HG03571 (cell line): ENCODE data around the gene PRKD2.

Source experiments
- ATAC-seq: cut with Tn5 transposase; IDR thresholded peaks from one replicate; pipeline ENCODE4 v1.9.1; 2021; ENCODE audit not compliant: unreplicated experiment

The PRKD2 gene

DNA sequence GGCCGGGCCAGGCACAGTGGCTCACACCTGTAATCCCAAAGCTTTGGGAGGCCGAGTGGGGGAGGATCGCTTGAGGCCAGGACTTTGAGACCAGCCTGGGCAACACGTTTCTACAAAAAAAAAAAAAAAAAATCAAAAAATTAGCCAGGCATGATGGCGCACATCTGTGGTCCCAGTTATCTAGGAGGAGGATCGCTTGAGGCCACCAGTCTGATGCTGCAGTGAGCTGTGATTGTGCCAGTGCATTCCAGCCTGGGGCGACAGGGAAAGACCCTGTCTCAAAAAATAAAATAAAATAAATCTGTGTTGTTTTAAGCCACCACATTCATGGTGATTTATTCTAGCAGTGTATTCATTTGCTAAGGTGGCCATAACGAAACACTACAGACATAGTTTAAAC, 51.8 kb downstream of the PRKD2 start:
- no peak for ATAC-seq

DNA sequence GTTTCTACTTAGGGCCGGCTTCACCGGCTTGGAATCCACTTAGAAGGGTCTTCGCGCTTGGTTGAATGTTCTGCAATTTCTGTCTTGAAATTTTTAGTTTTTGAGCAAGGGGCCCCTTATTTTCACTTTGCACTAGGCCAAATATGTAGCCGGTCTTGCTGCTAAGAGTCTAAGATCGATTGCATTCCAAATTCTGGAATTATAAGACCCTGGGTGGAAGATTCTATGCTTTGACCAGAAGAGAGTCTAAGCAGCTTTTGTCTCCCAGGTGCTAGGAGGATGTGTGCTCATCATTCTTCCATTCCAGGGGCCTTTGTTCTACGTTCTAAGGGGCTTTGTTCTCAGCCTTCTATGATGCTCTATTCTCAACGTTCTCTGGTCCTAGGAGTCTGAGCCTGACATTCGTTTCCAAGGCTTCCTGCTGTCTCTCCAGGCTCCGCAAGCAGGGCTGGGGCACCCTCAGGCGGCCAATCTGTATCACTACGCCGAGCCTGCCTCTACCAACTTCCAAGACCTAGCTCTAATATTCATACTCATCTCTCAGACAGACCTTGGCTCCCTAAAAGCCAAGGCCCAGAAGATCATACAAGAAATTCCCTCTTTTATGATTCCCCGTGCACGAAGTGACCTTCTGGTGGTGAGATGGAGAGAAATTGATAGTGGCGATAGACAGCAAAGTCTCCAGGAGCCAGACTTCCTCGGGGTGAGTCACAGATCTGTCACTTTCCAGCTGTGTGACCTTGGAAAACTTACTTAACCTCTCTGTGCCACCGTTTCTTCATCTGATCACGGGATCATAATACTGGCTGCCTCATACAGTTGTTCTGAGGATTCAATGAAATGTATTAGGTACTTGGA, 55.0 kb downstream of the PRKD2 start:
- ATAC-seq, result no peak

DNA sequence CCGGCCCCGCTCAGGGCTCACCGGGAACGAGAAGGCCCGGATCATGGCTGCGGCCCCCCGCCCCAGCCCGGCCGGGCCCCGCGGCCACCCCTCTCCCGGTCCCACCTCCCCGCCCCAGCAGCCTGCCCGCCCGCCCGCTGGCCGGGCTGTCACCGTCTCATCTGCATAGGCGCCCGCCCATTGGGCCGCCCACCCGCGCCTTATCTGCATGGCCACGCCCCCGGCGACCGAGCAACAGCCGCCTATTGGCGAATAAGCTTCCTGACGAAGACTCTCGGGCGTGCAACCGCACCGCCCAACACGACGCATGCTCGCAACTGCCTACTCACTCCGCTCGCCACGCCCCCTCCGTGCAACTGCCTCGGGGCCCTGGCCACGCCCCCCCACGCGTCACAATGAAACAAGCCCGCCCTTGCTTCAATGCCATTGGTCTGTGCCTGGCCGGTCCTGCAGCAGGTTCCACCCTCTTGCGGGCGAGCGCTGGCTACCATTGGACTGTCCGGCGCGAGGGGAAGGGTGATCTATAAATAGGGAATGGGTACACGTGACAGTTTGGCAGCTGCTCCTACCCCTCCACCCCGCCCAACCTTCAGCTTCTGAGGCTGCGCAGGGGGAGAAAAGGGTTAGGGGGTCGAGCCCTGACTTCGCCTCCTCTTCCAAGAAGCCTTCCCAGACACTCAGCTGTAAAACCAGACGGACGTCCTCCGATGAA, 55.7 kb downstream of the PRKD2 start, which contains the start of gene DACT3:
TSS of gene DACT3 (minus strand) at position 163 of the 712 bp plus-strand sequence. CDS start at position 45, 118 bp downstream.
- ATAC-seq, result peak; percentile 86

DNA sequence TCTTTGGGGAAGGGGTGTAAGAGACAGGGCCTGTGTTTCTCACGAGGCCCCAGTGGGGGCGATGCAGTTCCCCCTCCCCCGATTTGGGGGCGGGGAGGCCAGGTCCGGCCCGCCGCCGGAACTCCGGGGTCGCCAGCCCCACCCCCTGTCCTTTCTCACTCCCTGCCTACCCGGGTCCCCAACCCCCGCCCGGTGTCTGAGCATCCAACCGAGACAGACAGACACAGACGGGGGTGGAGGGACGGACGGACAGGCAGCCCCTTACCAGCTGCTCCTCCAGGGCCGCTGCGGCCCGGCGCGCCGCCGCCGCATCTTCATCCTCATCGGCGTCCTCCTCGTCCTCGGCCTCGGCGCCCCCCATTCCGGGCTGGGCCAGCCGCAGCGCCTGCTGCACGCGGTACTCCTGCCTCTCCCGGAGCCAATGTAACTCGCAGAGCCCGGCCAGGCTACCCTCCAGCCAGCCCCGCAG, 56.3 kb downstream of the PRKD2 start:
- no peak for ATAC-seq

DNA sequence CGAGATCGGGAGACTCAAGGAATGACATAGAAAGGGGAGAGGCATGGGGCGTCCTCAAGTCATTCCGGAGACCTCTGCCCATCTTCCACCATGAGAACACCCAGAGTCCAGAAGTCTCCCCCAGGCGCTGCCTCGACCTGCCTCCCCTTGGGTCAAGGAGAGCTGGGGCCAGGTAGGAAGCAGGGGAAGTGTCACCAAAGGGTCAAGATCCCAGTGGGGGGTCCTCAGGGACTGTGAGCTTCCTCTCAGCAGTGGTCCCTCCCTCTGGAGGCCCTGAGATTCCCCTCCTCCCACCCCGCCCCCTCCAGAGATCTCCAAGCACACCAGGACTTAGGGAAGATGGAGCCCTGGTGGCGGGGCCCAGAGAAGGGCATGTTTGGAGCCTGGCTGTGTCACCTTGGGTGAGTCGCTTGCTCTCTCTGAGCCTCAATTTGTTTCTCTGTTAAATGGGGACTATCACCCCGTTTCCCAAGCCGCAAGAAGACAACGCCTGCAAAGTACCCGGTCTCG, 56.9 kb downstream of the PRKD2 start:
- no peak for ATAC-seq

DNA sequence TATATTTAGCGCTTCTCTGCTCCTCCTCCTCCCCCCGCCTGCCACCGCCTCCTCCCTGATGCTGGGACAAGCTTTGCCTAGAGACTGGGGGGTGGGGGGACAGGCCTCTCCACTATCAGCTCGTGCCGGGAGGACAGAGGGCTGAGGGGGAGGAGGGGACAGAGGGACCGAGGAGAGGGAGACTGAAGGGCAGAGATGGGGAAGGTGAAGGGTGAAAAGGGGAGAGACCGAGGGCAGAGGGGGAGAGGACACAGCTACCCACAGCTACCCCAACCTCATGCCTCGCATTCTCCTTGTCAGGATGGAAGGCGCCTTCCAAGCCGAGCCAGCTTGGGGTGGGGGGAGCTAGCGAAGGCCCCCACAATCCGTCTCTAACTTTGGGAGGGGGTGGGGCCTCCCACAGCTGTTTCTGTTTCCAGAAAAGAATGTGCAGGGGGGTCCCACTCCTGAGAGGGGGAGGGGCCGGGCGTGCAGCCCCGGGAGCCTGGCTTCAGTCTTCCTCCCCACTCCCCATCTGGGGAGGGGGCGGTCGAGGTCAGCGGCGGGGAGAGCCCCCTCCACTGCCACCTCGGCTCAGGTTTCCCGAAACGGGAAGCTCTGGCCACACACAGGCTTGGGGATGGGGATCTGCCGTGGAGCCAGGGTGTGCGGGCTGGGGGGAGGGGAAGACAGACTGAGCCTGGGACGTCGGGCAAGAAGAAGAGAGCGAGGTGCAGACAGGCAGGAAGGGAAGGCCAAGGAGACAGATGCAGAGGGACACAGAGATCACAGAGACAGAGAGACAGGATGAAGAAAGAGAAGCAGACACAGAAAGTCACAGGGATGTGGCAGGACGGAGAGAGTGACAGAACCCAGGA, 57.5 kb downstream of the PRKD2 start:
- no peak for ATAC-seq

DNA sequence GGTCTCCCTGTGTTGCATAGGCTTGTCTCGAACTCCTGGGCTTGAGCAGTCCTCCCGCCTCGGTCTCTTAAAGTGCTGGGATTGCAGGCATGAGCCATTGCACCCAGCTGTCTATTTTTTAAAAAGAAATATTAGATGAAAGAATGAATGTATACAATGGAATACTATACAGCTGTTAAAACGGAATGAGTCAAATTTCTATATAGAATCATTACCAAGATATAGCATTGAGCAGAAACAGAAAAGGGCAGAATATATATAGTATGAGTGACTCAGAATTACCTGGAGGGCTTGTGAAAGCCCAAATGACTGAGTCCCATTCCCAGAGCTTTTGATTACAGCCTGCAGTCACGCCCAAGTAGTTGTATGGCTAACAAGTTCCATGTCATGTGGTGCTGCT, 60.4 kb downstream of the PRKD2 start:
- ATAC-seq, result no peak

DNA sequence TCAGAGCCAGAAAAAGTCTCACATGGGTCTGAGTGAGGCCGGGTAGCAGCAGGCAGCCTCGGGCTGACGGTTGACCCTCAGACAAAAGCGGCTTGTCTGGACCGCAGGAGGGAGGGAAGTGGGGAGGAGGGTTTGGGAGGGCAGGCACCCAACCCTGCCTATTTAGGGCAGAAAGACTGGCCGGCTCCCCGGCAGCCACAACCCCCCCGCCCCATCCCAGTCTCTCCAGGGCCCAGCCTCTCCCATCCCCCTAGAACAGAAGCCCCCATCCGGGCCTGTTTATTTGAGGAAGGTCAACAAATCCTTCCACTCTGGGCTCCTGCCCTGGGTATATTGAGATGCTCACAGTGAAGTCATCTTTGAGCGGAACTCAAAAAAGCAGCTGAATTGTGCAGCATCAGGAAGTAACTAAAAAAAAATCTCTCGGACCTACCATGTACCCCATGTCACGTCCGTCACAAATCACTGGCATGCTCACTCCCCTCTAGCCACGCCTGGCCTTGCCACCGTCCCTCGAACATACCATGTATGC, 62.2 kb downstream of the PRKD2 start:
- no peak for ATAC-seq

DNA sequence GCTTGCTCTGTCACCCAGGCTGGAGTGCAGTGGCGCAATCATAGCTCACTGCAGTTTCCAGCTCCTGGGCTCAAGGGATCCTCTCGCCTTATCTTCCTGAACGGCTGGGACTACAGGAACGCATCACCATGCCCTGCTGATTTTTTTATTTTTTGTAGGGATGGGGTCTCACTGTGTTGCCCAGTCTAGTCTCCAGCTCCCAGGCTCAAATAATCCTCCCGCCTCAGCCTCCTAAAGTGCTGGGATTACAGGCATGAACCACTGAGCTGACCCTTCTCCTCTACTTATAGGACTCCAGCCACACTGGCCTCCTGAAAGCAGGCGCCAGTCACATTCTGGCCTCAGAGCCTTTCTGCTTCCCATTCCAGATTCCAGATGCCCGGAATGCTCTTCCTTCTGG, 66.5 kb downstream of the PRKD2 start:
- ATAC-seq, result no peak

DNA sequence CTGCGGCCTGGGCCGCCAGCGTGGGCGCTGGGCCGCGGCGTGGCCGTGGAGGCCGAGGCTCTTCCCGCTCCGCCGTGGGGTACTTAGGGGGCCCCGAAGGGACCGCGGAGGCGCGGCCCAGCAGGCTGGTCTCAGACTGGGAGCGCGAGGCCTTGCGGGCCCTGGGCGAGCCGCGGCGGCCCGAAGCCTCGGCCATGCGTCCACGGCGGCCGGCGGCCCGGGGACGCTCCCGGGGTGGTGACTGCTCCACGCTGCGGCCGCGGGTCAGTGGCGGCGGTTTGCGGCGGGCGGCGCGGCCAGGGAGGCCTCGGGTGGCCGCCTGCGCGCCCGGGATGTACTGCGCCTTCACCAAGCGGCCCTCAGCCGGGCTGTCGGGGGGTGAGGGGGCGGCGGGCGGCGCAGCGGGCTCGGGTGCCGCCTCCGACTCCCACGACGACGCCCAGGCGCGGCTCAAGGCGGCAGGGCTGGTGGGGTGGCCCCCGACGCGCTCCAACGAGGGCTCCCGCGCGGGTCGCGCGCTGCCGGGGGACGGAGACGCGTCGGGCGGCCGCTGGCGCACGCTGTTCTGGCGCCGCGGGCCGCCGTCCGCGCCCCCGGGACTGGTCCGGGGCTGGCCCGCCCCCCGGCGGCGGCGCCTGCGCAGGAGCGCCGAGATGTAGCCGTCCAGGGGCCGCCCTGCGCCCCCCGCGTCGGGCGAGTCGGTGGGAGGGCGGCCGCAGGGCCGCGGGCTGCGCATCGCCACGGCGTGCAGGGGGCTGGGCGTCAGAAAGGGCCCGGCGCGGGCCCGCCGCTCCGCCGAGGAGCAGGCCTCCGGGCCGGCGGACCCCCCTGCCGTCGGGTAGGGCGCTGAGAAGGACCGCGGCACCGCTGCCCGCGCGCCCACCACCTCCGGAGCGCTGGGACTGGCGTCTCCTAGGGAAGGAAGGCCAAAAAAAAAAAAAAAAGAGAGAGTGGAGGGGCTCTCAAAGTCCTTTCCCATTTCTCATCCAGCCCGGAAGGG, 67.7 kb downstream of the PRKD2 start:
- no peak for ATAC-seq

DNA sequence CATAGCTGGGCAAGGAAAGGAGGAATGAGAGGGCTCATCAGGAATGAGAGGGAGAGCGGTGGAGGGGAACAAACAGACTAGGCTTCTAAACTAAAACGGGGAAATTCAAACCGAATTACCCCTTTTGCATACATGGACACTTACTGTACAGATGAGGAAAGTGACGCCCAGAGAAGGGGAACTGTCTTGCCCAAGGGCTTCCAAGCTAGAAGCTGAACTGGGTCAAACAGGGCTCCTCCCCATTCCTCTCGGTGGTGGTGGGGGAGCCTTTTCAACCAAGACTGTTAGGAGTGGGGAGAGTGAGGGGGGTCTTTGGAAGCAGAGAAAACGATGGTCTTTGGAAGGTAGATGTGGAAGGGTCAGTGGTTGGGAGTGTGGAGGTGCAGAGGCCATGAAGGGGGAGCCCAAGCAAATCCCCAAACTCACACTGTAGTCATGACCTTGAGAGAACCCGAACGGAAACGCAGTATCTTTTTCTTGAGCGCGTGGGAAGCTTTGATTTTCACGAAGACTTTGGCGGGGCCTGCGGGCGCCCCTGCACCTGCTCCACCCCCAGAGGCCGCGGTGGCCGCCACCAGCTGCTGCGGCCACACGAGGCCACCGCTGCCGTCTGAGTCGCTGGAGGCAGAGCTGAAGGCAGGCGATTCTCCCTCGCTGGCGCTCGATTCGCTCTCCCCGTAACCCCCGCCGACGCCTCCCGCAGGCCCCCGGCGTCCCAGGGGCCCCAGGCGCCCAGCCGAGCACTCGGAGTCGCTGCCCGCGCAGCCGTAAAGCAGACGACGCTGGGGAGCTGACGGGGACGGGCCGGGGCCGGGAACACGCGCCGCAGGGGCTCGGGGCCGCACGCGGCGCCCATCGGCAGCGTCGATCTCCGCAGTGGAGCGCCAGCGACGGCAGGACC, 68.6 kb downstream of the PRKD2 start:
- ATAC-seq, result no peak

DNA sequence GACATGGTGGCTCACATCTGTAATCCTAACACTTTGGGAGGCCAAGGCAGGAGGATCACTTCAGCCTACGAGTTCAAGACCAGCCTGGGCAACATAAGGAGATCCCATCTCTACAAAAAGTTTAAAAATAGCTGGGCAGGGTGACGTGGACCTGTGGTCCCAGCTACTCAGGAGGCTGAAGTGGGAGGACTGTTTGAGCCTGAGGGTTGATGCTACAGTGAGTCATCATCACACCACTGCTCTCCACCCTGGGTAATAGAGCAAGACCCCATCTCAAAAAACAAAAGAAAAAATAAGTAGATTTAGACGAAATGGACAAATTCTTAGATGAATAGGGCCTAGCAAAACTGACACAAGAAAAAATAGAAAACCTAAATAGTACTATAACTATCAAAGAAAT, 70.5 kb downstream of the PRKD2 start:
- no peak for ATAC-seq

DNA sequence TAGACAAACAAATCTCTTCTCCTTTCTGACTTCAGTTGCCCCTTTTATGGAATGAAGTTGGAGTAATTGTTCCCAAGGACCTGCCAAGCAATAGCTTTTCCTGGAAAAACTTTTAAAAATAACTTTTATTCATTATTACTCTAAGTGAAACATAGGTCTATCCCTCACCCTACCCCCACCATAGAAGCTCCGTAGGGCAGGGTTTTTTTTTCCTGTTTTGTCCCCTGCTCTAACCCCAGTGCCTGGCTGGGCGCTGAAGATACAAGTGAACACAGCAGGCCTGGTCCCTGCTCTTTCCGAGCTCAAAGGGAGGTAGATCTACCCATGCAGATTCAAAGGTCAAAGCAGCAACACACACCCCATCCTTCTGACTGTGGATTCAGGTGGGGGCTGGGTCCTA, 72.2 kb downstream of the PRKD2 start:
- no peak for ATAC-seq

DNA sequence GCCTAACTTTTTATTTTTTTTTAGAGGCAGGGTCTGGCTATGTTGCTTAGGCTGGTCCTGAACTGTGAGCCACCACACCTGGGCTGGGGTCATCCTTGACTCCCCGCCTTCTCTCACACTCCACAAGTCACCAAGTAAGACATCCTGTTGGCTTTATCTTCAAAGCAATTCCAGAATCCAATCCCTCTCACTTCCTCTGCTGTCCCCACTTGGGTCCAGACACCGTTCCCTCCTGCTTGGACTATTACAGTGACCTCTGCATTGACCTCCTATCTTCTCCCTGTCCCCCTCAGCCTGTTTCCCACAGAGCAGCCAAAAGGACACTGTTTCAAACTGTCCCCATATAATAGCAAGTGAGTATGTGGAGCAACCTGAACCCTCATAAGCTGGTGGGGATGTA, 76.3 kb downstream of the PRKD2 start:
- ATAC-seq, result no peak

DNA sequence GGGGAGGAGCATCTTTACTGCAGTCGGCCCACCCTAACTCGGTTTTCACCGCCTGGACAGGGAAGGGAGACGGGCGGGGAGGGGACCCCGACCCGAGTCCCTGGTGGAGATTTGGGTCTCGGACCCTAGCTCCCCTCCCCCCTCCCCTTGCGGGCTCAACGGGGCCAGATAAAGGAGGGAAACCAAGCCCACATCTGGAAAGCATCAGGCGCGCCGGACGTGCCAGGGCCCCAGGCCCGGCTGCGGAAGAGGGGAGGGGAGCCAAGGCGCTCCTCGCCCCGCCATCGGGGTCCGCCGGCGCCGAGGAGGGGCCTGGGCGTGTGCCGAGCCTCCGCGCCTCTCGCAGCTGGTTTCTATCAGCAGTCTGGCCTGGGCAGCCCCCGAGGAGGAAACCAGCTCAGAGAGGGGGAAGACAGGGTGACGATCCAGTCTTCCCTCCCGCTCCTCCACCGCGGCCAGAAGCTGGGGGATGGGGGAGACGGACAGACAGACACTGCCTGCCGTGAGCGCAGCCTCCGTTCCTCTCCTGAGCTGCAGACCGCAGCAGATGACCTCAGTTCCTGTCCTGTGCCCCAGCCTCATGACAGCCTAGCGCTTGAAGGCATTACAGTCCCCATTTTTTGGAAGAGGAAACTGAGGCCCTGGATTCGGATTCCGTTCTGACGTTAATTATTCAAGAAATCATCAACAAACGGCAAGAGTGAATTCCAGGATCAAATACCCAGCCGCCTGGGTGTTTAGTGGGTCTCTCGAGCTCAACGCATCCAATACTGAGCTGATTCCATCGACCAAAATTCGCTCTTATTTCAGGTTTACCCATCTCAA, 77.3 kb downstream of the PRKD2 start:
- ATAC-seq, result no peak

DNA sequence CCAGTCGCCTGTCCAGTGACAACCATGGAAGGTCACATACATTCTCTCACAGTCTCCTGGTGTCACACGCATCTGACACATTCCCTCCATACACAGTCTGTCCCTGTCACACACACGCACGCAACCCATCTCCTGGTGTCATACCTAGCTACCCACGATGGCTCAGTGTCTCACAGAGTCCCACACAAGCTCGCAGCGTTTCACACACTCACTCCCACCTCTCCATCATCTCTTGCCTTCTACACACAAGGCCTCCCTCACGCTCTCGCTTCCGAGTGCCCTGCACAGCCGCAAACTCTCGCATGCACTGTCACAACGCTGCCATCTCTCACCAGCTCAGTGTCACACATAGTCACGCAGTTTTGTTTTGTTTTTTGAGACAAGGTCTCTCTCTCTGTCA, 79.7 kb downstream of the PRKD2 start:
- ATAC-seq, result no peak

DNA sequence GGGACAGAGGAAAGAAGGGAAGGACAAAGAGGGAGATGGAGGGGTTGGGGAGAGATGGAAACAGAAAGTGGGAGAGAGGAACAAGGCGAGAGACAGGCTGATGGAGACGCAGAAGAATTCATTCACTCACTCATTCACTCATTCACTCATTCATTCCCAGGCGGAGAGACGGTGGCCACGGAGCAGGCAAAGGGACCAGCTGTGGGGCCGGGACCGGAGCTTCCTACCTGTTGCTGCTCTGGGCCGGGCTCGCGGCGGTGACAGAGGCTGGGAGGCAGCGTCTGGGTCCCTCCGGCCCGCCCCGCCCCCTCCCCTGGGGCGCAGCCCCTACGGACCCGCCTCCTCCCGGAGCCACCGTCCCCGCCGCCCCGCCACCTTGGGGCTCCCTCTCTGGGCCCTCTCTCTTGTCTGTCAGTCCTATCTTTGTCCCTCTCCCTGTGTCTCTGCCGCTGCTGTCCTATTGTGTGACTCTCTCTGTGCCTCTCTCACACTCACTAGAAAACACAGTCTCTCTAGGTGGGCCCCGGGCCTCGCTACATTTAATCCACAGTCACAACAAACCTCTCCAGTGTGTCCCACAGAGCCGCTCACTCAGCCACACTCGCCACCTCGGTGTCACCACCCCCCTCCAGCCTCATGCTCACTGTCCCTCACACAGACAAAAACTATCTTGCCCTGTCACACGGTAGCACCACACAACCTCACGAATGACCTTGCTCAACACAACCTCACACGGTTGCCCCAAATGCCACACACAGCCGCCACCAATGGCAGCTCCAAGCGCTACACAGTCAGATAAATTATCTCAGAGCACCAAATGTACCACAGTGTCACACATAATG, 80.8 kb downstream of the PRKD2 start, which contains the start of gene GNG8:
TSS of gene GNG8 (minus strand) at position 283 of the 842 bp plus-strand sequence. CDS start 1,520 bp downstream, outside the sequence.
- no peak for ATAC-seq
